Stimulated activated CD4-positive, alpha-beta T cell treated with anti-CD3 and anti-CD28 coated beads, Interleukin-2, amount 100 ng/mL, for 4 hours (primary cell): ENCODE results near the gene RBM27.
A peak's percentile ranks its signal among the peaks of the same experiment; 100 is the strongest.
"Not testable (repeated sequence)": the region's sequence is repeated elsewhere in the genome, so short reads cannot be mapped to it uniquely, and the experiment has no call there.

Source experiments
- DNase-seq: peaks from one replicate; pipeline ENCODE4 v3.0.0-alpha.2; 2020; ENCODE audit warnings: low read depth

Gene RBM27, protein sequence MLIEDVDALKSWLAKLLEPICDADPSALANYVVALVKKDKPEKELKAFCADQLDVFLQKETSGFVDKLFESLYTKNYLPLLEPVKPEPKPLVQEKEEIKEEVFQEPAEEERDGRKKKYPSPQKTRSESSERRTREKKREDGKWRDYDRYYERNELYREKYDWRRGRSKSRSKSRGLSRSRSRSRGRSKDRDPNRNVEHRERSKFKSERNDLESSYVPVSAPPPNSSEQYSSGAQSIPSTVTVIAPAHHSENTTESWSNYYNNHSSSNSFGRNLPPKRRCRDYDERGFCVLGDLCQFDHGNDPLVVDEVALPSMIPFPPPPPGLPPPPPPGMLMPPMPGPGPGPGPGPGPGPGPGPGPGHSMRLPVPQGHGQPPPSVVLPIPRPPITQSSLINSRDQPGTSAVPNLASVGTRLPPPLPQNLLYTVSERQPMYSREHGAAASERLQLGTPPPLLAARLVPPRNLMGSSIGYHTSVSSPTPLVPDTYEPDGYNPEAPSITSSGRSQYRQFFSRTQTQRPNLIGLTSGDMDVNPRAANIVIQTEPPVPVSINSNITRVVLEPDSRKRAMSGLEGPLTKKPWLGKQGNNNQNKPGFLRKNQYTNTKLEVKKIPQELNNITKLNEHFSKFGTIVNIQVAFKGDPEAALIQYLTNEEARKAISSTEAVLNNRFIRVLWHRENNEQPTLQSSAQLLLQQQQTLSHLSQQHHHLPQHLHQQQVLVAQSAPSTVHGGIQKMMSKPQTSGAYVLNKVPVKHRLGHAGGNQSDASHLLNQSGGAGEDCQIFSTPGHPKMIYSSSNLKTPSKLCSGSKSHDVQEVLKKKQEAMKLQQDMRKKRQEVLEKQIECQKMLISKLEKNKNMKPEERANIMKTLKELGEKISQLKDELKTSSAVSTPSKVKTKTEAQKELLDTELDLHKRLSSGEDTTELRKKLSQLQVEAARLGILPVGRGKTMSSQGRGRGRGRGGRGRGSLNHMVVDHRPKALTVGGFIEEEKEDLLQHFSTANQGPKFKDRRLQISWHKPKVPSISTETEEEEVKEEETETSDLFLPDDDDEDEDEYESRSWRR

DNA sequence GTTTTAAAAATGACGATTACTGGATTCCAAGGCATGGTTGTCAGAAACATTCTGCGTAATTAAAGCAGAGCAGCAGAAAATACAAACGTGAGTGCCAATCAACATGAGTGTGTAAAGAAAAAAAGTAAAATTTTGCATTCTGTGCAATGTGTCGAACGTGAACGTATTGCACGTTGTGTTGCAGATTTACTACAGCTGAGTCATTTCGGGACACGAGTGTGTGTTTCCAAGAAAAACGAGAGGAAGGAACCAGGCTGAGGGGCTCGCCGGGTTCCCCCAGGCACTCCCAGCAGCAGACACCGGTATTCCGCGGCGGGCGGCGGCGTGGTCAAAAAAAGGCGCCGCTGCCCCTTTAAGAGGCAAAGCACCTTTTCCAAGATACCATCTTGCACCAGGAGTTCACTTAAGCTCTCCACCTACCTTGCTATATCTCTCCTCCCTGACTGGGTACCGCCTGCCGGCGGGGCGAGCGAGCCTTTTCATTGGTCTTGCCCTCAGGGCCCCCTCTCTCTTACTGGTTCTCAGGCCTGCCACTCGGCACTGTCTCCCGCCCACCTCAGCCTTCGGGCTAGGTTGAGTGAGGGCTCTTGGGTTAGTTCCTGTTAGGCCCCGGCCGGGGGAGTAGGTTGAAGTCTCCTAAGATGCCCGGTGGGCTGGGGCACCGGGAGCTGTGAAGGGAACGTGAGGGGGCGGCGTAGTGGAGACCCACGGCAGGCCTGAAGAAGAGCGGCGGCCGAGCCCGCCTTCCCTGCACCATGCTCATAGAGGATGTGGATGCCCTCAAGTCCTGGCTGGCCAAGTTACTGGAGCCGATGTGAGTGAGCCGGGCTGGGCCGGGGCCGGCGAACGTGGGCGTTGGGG, at the start of gene RBM27:
RBM27 (plus strand) TSS at position 595 of the 861 bp plus-strand sequence; CDS start at position 756, 161 bp downstream.
- peak; percentile 96 for DNase-seq

DNA sequence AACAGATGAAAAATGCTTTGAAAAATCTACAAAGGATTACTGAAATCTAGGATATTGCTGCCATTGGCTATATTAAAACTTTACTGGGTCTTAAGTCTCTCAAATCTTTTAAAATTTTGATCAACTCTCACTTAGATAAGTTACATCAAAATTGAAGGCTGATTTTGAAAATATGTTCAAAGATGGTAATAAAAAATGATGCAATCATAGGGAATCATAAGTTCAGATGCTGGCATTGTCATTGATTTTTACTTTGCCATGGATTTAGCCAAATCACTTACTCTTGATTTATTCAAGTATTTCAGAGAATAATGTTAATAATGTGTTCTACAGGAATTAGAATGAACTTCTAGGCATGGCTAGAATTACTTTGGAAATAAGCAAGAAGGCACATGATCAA, 45.1 kb upstream of the RBM27 start:
- DNase-seq: no peak

DNA sequence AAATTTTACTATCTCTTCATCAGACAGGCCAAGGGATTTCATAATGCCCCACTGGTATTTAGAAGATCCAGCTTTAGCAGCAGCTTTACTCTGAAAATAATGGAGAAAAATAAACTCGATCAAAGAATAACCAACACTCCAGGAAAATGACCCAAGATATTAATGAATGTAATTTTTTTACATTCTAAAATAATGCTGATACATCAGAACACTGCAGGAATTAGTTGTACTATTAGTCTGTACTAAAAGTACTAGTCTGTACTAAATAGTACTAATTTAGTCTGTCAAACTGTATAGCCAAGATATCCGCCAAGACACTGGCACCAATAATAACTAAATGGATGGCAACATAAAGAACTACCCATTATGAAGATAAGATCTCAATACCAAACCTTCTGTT, 39.0 kb upstream of the RBM27 start:
- no peak for DNase-seq

DNA sequence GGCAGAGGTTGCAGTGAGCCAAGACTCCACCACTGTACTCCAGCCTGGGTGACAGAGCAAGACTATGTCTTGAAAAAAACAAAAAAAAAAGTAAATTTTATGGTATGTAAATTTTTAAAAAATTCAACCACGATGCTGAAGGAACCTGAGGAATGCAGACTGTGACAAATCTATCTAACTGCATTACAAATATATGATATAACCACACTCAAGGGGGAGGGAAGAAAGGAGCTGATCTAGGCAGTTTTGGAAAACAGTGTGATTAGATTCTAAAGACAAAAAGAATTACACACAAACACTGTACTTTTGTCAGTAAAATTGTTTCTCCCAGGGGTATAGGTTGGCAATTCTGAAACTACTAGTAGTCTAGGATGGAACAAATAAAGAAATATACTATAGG, 37.9 kb upstream of the RBM27 start:
- no peak for DNase-seq

DNA sequence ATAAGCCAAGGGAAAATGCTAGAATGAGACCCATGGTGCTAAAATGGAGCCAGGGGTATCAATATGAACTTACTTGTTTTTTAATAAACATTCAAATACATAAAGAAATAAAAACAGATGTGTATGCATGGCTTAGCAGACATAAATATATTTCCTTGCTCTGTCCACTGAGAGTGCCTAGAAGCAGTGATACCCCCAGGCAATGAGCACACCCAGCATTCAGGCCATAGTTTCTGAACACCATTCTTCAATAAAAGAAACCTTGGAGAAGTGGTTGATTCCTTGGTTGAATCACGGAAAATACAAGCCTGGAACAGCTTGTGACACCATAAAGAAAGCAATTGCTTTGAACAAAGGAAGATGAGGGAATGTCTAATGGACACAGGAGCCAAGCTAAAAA, 37.5 kb upstream of the RBM27 start:
- DNase-seq: no peak

DNA sequence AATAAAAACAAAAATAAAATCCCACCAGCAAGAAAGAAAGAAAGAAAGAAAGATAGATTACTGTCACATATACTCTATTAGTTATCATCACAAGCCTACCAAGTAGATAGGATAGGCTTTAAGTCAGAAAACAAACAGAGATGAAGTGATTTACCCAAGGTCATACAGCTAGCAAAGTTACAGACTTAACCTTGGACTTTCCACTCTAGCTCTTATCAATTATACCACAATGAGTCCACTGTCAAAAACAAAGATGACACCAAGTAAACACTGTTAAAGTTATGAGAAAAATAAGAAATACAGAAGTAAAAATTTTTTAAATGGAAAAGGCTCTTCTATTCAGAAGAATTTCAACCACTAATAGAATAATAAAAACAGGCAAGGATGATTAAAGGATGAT, 34.3 kb upstream of the RBM27 start:
- DNase-seq: no peak

DNA sequence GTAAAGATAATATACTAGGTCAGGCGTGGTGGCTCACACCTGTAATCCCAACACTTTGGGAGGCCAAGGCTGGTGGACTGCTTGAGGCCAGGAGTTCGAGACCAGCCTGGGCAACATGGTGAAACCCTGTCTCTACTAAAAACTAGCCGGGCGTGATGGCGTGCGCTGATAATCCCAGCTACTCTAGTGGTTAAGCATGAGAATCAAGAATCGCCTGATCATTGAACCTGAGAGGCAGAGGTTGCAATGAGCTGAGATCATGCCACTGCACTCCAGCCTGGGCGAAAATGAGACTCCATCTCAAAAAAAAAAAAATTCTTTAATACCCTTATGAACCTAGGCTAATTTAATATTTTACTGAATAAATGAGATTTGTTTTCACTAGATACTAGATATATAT, 30.4 kb upstream of the RBM27 start:
- DNase-seq: not testable (repeated sequence)

DNA sequence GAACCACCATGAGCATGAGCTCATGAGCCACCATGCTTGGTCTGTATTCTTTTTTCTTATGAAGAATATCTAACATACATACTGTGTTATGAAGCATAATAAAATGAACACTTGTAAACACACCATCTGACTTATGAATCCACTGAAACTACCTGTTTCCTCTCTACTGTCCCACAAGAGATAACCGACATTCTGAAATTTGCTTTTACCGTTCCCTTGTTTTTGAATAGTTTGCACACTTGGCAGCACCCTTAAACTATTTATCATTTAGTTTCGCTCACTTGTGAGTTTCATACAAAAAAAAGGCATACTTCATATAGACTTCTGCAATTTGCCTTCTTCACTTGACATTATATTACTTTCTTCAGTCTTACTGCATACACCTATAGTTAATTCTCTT, 29.8 kb upstream of the RBM27 start:
- DNase-seq: no peak

DNA sequence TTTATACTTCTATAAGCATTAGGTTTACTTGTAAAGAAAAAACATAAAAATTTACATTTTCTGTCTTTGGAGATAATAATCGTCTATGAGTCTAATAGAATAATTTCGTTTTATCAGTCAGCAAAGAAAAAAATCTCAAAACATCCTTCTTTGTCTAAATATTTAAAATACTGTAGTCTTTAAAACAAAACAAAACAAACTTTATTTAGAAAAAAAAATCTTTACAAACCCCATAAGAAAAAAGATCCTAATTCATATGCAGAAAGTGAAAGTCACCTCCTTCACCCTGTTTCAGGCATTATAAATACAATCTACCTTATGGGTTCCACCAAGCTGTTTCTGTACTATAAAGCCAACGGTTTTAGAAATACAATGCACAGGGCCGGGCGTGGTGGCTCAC, 26.6 kb upstream of the RBM27 start:
- DNase-seq: no peak

DNA sequence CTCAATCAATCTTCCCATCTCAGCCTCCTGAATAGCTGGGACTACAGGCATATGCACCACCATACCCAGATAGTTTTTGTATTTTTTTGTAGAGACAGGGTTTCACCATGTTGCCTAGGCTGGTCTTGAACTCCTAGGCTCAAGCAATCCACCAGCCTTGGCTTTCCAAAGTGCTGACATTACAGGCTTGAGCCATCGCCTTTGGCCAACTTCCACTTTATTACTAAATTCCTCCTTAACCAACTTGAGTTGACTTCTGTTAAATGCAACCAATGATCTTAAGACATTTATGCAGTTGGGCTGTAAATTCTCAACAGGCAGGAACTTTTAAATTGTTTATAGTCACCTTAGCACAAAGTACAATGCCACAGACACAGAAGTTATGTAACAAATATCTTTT, 23.7 kb upstream of the RBM27 start:
- no peak for DNase-seq

DNA sequence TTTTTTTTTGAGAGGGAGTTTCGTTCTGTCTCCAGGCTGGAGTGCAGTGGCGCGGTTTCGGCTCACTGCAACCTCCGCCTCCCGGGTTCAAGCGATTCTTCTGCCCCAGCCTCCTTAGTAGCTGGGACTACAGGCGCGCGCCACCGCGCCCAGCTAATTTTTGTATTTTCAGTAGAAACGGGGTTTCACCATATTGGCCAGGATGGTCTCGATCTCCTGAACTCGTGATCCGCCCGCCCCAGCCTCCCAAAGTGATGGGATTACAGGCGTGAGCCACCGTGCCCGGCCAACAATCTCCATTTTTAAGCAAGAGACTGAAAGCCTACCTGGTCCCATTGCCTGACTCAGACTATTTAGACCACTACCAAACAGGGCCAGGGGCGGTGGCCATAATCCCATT, 20.0 kb upstream of the RBM27 start:
- DNase-seq: not testable (repeated sequence)

DNA sequence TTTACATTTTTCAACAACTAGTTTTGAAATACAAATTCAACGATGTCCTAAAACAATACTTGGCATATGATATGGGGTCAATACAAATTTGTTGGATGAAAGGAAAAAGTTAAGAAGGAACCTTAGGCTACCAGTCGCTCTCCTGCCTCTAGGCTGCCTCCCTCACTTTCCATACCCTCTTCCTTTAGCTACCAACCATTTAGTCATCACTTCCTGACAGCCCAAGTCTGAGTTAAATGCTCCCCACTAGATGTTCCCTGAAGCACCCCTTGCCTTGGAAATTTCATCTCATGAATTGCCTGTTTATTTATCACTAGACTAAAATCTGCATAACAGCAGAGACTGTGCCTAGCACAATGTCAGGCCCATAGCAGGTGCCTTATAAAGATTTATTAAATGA, 18.2 kb upstream of the RBM27 start:
- DNase-seq: no peak

DNA sequence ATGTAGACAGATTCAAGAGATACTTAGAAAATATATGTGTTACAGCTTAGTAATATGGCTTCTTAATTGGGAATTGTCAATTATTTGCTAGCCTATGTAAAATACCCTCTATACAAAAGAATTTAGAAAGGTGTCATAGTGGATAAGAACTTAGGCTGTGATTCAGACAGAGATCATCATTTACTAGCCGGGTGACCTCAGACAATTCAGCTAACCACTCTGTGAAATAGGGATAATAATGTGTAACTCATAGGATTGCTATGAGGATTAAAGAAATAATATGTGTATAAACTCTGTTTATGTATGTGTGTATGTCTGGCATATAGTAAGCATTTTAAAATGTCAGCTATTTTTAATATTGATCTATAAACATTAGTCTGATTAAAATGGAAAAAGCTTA, 15.0 kb upstream of the RBM27 start:
- DNase-seq: no peak

DNA sequence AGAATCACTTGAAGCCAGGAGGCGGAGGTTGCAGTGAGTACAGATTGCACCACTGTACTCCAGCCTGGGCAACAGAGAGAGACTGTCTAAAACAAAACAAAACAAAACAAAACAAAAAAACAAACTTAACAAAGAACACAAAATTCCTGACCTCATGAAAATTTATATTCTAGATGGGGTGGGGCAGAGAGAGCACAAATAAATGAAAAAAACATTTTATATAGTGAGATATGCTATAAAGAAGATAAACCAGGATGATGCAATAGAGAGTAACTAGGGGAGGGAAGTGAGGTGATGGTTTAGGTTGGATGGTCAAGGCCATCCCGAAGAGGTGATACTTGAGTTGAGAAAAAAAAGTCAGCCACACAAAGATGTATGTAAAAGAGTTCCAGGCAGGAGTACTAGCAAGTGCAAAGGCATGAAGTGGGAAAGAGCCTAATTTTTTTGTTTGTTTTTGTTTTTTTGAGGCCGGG, 10.8 kb upstream of the RBM27 start:
- DNase-seq: no peak

DNA sequence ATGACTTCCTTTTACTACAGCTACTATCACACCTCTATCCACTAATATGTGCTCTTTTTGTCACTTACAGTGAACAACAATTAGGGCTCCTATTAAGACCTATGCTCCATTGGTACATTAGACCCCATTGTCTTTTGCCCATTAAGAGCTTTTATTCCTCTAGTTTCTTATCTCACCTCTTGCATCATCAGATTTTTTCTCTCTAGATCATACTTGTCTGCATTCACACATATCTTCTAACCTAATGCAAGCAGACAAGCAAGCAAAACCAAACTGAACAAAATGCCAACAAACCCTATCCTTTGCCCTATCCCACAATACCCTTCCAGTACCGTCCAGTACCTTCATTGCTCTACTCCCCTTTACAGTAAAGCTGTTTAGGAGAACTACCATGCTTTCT, 10.1 kb upstream of the RBM27 start:
- no peak for DNase-seq

DNA sequence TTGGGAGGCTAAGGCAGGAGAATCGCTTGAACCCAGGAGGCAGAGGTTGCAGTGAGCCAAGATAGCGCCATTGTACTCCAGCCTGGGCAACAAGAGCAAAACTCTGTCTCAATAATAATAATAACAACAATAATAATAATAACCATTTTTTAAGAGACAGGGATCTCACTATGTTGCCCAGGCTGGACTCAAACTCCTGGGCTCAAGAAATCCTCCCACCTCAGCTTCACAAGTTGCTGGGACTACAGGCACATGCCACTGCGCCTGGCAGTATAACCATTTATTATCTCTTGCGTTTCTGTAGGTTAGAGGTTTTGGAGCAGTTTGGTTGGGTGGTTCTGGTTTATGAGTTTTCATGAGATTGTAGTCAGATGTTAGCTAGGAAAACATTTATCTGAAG, 8.4 kb upstream of the RBM27 start:
- DNase-seq: not testable (repeated sequence)

DNA sequence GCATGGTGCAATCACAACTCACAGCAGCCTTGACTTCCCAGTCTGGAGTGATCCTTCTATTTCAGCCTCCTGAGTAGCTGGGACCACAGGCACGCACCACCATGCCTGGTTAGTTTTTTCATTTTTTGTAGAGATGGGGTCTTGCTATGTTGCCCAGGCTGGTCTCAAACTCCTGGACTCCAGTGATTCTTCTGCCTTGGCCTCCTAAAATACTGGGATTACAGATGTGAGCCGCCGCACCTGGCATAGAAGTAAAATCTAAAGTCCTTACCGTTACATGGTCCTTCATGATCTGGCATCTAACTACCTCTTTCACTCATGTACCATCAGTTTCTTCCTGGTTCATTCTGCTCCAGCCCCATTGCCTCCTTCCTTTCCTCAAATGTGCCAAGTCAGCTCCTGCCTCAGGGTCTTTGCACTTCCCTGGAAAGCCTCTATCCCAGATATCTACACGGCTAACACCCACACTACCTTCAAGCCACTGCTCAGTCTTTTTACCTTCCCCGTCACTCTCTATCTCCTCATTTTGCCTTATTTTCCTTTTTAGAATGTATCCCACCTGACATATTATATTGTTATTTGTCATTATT, 6.9 kb upstream of the RBM27 start:
- DNase-seq: no peak

DNA sequence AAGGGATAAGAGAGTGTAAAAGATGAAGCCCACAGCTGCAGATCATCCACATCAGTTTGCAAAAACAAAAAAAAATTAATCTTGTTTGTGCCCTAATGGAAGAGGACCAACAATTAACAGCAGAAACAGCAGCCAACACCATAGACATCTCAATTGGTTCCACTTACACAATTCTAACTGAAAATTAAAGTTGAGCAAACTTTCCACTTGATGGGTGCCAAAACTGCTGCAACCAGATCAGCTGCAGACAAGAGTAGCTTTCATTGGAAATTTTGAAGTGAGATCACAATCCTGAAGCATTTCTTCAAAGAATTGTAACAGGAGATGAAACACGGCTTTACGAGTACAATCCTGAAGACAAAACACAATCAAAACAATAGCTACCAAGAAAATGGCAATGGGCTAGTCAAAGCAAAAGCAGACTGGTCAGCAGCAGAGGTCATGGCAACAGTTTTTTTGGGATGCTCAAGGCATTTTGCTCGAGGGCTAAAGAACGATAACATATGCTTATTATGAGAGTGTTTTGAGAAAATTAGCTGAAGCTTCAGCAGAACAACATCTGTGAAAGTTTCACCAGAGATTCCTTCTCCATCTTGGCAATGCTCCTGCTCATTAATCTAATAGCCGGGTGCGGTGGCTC, 4.1 kb upstream of the RBM27 start:
- no peak for DNase-seq

DNA sequence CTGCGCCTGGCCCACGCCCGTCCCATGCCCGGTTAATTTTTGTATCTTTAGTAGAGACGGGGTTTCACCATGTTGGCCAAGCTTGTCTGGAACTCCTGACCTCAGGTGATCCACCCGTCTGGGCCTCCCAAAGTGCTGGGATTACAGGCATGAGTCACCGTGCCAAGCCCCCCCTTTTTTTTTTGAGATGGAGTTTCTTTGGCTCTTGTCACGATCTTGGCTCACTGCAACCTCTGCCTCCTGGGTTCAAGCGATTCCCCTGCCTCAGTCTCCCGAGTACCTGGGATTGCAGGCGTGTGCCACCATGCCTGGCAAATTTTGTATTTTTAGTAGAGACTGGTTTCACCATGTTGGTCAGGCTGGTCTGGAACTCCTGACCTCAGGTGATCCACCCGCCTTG, 1.6 kb upstream of the RBM27 start:
- DNase-seq: not testable (repeated sequence)

DNA sequence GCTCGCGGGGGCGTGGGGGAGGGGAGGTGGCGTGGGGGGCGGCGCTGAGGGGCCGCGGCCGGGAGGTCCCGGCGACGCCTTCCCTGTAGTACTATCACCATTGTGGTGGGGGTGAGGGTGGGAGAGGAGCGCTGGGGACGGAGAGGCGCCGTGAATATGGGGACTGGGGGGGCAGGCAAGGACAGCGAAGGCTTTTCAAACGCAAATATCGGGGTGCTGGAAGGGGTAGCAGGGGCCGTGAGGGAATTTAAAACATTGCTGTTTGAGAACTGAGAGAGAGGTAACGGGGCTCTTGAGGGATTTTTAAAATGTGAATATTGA, 427 bp downstream of the RBM27 start:
- no peak for DNase-seq
